A673 (cell line): ENCODE data around the gene GGT7. TPM values are rescaled to one million over a fixed set of nuclear protein-coding genes. Genes with fewer than 3 reads are reported as not detected.
A peak's percentile ranks its signal among the peaks of the same experiment; 100 is the strongest.

Experiments
- BruUV-seq: library from RNA; stranded (reverse); fragments of 400-500 nt; replicated peaks from 2 replicates; lab custom pipeline; 2021; lab: Mats Ljungman, UMichigan
- CTCF ChIA-PET: fragments of 300-600 bp; sonication (Branson Sonifier 250); formaldehyde crosslinking; loops from one replicate; lab custom pipeline; 2022; ENCODE audit warnings: antibody characterized with exemption; lab: Charles Lee
- POLR2A ChIA-PET: fragments of 300-600 bp; sonication (Branson Sonifier 250); formaldehyde crosslinking; loops from one replicate; lab custom pipeline; 2022; ENCODE audit warnings: antibody characterized with exemption; ENCODE audit not compliant: low non-redundant PET; lab: Charles Lee
- DNase-seq: peaks from one replicate; pipeline ENCODE4 v3.0.0-alpha.2; 2015; ENCODE audit warnings: low spot score
- H3K27ac ChIP-seq: fragments of 200-600 bp; sonication (generic); 2 replicates; pipeline ENCODE4 v1.5.1; 2016; ENCODE audit warnings: mixed run types, low read depth, mild to moderate bottlenecking, mixed read lengths, antibody characterized with exemption, low read length; ENCODE audit not compliant: poor library complexity, severe bottlenecking
- H3K27me3 ChIP-seq: fragments of 200-600 bp; sonication (generic); replicated peaks from 2 replicates; pipeline ENCODE4 v1.6.1; 2017; ENCODE audit warnings: mixed run types, low read depth, mild to moderate bottlenecking, mixed read lengths, antibody characterized with exemption, low read length; ENCODE audit not compliant: insufficient read depth, poor library complexity
- H3K36me3 ChIP-seq: fragments of 200-600 bp; sonication (generic); 2 replicates; pipeline ENCODE4 v1.6.1; 2016; ENCODE audit warnings: mixed run types, mild to moderate bottlenecking, mixed read lengths, antibody characterized with exemption, low read length; ENCODE audit not compliant: insufficient read depth, poor library complexity, severe bottlenecking
- H3K4me1 ChIP-seq: fragments of 200-600 bp; sonication (generic); 2 replicates; pipeline ENCODE4 v1.6.1; 2017; ENCODE audit warnings: mixed run types, mild to moderate bottlenecking, mixed read lengths, antibody characterized with exemption, low read length; ENCODE audit not compliant: insufficient read depth, poor library complexity, severe bottlenecking
- H3K4me3 ChIP-seq: fragments of 200-600 bp; sonication (generic); 2 replicates; pipeline ENCODE4 v1.5.1; 2016; ENCODE audit warnings: low read depth, mixed run types, mild to moderate bottlenecking, mixed read lengths, low read length; ENCODE audit not compliant: poor library complexity, severe bottlenecking
- H3K9me3 ChIP-seq: fragments of 200-600 bp; sonication (generic); 2 replicates; pipeline ENCODE4 v1.6.1; 2016; ENCODE audit warnings: mixed run types, low read depth, mild to moderate bottlenecking, mixed read lengths, antibody characterized with exemption, low read length; ENCODE audit not compliant: poor library complexity, severe bottlenecking
- EZH2 ChIP-seq: fragments of 200-600 bp; sonication (generic); IDR thresholded peaks from 2 replicates; pipeline ENCODE4 v1.6.1; 2017; ENCODE audit warnings: borderline replicate concordance, low read depth, mild to moderate bottlenecking, mixed read lengths, antibody characterized with exemption, low read length; ENCODE audit not compliant: poor library complexity, severe bottlenecking
- intact Hi-C: fragments of 100-400 bp; cut with micrococcal nuclease; formaldehyde crosslinking; loops from one replicate; pipeline ENCODE4 v1.10.0; 2022; ENCODE audit not compliant: unreplicated experiment
- total RNA-seq: library from RNA; stranded (reverse); gene quantifications from 2 replicates; pipeline ENCODE4 v1.2.3, GENCODE V29; 2021
- TF ChIP-seq, protein P1 (sequence below): fragments of 300-800, 200-600 bp; sonication (generic); conservative IDR thresholded peaks from 2 replicates; pipeline ENCODE4 v1.5.1; 2017; ENCODE audit warnings: low read depth, mild to moderate bottlenecking, antibody characterized with exemption, low read length, moderate library complexity, mixed read lengths

The GGT7 gene
- total RNA-seq, 1 experiment from 2014 or later: 14.1 TPM

DNA sequence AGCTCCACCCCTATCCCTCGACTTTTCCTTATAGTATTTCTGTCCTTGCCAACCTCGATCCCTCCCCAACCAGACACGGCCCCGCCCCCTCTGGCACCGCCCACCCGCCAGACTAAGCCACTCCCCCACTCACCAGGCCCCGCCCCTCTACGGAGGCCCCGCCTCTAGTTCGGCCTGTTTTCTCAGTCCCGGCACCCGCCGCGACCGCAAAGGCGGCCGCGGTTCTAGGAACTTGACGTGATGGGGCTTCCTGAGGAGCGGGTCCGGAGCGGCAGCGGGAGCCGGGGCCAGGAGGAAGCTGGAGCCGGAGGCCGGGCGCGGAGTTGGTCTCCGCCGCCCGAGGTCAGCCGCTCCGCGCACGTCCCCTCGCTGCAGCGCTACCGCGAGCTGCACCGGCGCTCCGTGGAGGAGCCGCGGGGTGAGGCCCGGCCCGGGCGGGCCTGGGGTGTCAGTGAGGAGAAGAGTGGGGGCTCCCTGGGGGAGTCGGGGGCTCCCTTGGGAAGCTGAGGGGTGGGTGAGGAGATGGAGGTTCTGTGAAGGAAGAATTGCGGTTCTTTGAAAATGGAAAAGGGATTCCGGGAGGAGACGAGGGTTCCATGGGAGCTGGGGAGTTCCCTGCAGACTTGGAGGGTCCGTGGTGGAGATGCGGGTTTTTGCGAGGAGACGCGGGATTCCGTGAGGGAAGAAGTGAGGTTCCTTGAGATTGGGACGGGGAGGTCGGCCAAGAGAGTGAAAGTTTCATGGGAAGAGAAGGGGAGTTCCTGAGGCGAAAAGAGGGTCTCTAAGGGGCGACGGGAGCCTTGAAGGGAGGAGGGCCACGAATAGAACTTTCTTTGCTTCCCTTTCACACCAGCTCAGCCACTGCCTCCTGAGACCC, 4.0 kb upstream of the GGT7 start, which contains the start of gene ACSS2:
Gene ACSS2, plus strand, starts transcription at position 207 of the 877 bp plus-strand sequence. Its CDS starts 34 bp downstream, at position 241.
- intact Hi-C loops: loop anchor here (2.0 to 10.0 kb wide), 3 partner anchors 78 to 268 kb away; partner anchors contain the start of genes EDEM2, GSS, MYH7B and TRPC4AP
- BruUV-seq: no TSS peak
- Histone ChIP-seq H3K9me3 (no peaks in the 10 kb centered on the region), H3K4me3 (peak within 1 kb of the TSS; percentile 80), H3K27ac (peak within 1 kb of the TSS; percentile 65), H3K27me3 (no peaks in the 10 kb centered on the region), H3K4me1 (peaks cover 27% of the 10 kb centered on the region), H3K36me3 (no peaks in the 10 kb centered on the region)
- no peak for TF ChIP-seq EZH2
- TF ChIP-seq, protein P1, sequence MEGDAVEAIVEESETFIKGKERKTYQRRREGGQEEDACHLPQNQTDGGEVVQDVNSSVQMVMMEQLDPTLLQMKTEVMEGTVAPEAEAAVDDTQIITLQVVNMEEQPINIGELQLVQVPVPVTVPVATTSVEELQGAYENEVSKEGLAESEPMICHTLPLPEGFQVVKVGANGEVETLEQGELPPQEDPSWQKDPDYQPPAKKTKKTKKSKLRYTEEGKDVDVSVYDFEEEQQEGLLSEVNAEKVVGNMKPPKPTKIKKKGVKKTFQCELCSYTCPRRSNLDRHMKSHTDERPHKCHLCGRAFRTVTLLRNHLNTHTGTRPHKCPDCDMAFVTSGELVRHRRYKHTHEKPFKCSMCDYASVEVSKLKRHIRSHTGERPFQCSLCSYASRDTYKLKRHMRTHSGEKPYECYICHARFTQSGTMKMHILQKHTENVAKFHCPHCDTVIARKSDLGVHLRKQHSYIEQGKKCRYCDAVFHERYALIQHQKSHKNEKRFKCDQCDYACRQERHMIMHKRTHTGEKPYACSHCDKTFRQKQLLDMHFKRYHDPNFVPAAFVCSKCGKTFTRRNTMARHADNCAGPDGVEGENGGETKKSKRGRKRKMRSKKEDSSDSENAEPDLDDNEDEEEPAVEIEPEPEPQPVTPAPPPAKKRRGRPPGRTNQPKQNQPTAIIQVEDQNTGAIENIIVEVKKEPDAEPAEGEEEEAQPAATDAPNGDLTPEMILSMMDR: no peak
- ChIA-PET POLR2A (interaction anchor here (0.6 to 1.0 kb wide), 3 partner anchors 67 to 1285 kb away, joined by 3 to 14 read pairs (median 3); no protein-coding TSS in a partner anchor), CTCF (interaction anchor here (0.5 to 1.9 kb wide), 8 partner anchors 10 to 1029 kb away, joined by 3 to 13 read pairs (median 5); partner anchors contain the start of genes GSS and MYH7B)
- no peak for DNase-seq

DNA sequence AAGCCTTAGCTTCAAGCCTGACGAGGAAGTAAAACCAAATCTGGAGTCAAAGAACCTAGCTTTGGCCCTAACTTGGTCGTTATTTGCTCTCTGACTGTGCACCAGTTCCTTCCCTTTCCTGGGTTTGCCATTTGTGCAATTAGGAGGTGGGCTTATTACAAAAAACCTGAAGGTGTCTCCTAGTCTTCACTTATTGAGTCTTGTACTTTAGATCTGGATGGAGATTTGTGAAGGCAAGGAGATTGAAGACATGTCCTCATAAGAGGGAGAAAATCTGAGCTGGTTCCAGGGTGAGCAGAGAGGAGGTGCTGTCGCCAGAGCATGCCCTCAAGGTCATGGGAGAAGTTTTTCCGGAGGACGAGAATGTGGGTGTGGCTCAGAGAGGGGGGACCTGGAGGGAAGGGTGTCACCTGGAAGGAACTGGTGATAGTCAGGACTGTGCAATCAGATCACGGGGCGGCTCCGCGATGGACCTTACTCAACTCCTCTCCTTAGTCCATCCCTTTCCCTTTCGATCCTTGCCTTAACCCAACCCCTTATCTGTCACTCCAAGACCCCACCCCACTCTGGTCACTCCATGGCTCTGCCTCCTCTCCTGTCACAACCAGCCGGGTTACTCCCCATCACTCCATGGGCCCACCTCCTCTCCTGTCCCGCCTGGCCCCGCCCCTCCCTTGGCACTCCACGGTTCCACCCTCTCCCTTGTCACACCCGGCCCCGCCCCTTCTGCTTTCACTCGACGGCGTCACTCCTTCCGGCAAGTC, 3.2 kb upstream of the GGT7 start:
- Histone ChIP-seq H3K4me1 (peaks cover 27% of the 10 kb centered on the region), H3K27me3 (no peaks in the 10 kb centered on the region), H3K4me3 (peak overlapping the region; percentile 80), H3K36me3 (no peaks in the 10 kb centered on the region), H3K27ac (no peak overlapping the region), H3K9me3 (no peaks in the 10 kb centered on the region)
- BruUV-seq: no TSS peak
- no peak for TF ChIP-seq EZH2
- TF ChIP-seq, protein P1: 0 out of 2 replicates have a peak, but pooled peaks have one; percentile 16
- ChIA-PET CTCF (interaction anchor here (0.5 to 1.9 kb wide), 8 partner anchors 11 to 1030 kb away, joined by 3 to 13 read pairs (median 5); partner anchors contain the start of genes GSS and MYH7B), POLR2A (interaction anchor here (0.6 to 1.0 kb wide), 3 partner anchors 68 to 1286 kb away, joined by 3 to 14 read pairs (median 3); no protein-coding TSS in a partner anchor)
- DNase-seq: peak; percentile 99
- intact Hi-C loops: loop anchor here (2.0 to 10.0 kb wide), 3 partner anchors 79 to 269 kb away; partner anchors contain the start of genes EDEM2, GSS, MYH7B and TRPC4AP
